HG03135 (cell line): ENCODE results near the gene DMRTB1.

Experiments used
- ATAC-seq: cut with Tn5 transposase; IDR thresholded peaks from one replicate; pipeline ENCODE4 v1.9.1; 2021; ENCODE audit warnings: mild to moderate bottlenecking, moderate library complexity; ENCODE audit not compliant: unreplicated experiment

DMRTB1 gene

GRCh38 chr1:53462769-53463501, 3.7 kb downstream of the DMRTB1 start:
- ATAC-seq: no peak

- ATAC-seq: no peak
Observed at GRCh38 chr1:53463961-53464899, 5.0 kb downstream of the DMRTB1 start.

- no peak for ATAC-seq
Observed at GRCh38 chr1:53465023-53465957, 6.1 kb downstream of the DMRTB1 start.

GRCh38 chr1:53467391-53467790, 8.2 kb downstream of the DMRTB1 start:
- ATAC-seq: no peak

GRCh38 chr1:53468374-53468773, 9.2 kb downstream of the DMRTB1 start:
- no peak for ATAC-seq

- no peak for ATAC-seq
Observed at GRCh38 chr1:53469373-53469772, 10.2 kb downstream of the DMRTB1 start.

GRCh38 chr1:53470155-53470554, 11.0 kb downstream of the DMRTB1 start:
- ATAC-seq: no peak

GRCh38 chr1:53470584-53470983, 11.4 kb downstream of the DMRTB1 start:
- ATAC-seq: no peak

GRCh38 chr1:53471000-53471399, 11.8 kb downstream of the DMRTB1 start:
- ATAC-seq: no peak

GRCh38 chr1:53473463-53473862, 14.3 kb downstream of the DMRTB1 start:
- no peak for ATAC-seq

GRCh38 chr1:53475664-53476063, 16.5 kb downstream of the DMRTB1 start:
- ATAC-seq: no peak

- no peak for ATAC-seq
Observed at GRCh38 chr1:53476579-53476978, 17.4 kb downstream of the DMRTB1 start.

- ATAC-seq: no peak
Observed at GRCh38 chr1:53477651-53478501, 18.7 kb downstream of the DMRTB1 start.

- no peak for ATAC-seq
Observed at GRCh38 chr1:53478502-53478818, 19.3 kb downstream of the DMRTB1 start.

- no peak for ATAC-seq
Observed at GRCh38 chr1:53480678-53481077, 21.5 kb downstream of the DMRTB1 start.

- no peak for ATAC-seq
Observed at GRCh38 chr1:53481456-53481855, 22.3 kb downstream of the DMRTB1 start.

GRCh38 chr1:53482441-53483153, 23.4 kb downstream of the DMRTB1 start:
- no peak for ATAC-seq

GRCh38 chr1:53483170-53483569, 24.0 kb downstream of the DMRTB1 start:
- ATAC-seq: no peak

GRCh38 chr1:53483656-53484055, 24.5 kb downstream of the DMRTB1 start:
- ATAC-seq: no peak
